Stomach (tissue), 9 donors: ENCODE results near the gene ATG7. TPM values are rescaled to one million over a fixed set of nuclear protein-coding genes. Genes with fewer than 3 reads are reported as not detected.

Experiments used
- DNase-seq, 2 donors: peaks; one replicate each; pipeline versions ENCODE4 v3.0.0 to v3.0.0-alpha.2; 2013 to 2019
- H3K27ac ChIP-seq, 5 donors: fragments of 200-600 bp in 4 of 5; sonication (generic) in 4 of 5; one replicate each; pipeline ENCODE4 v1.5.1; 2013 to 2019; ENCODE audit warnings: mild to moderate bottlenecking in 1 of 5, moderate library complexity in 1 of 5
- H3K27me3 ChIP-seq, 3 donors: fragments of 200-600 bp; sonication (generic); one replicate each; pipeline ENCODE4 v1.5.1; 2017 to 2019; ENCODE audit warnings: mixed run types in 1 of 3
- H3K36me3 ChIP-seq, 4 donors: fragments of 200-600 bp; sonication (generic); 1 replicate in 3 of 4; 2 replicates in 1 of 4; pipeline ENCODE4 v1.5.1; 2016 to 2019
- H3K4me1 ChIP-seq, 4 donors: fragments of 200-600 bp; sonication (generic); one replicate each; pipeline ENCODE4 v1.5.1; 2016 to 2019
- H3K4me3 ChIP-seq, 4 donors: fragments of 200-600 bp; sonication (generic) in 3 of 4; one replicate each; pipeline ENCODE4 v1.5.1; 2016 to 2019; ENCODE audit warnings: mild to moderate bottlenecking in 1 of 4
- H3K9me3 ChIP-seq, 4 donors: fragments of 200-600 bp; sonication (generic); one replicate each; pipeline ENCODE4 v1.5.1; 2016 to 2019
- EP300 ChIP-seq: sonication (generic); formaldehyde crosslinking; IDR thresholded peaks from one replicate; pipeline ENCODE4 v1.6.1; 2017; ENCODE audit warnings: antibody characterized with exemption
- POLR2A ChIP-seq, 4 donors: fragments of 450-650 bp; IDR thresholded peaks; one replicate each; pipeline ENCODE4 v1.6.1; 2016; ENCODE audit warnings: antibody characterized with exemption in 4 of 4, control low read depth in 2 of 4, mild to moderate bottlenecking in 1 of 4, moderate library complexity in 1 of 4
- POLR2AphosphoS5 ChIP-seq, 3 donors: sonication (generic); formaldehyde crosslinking; IDR thresholded peaks; one replicate each; pipeline ENCODE4 v1.6.1; 2016; ENCODE audit warnings: antibody characterized with exemption in 3 of 3
- WGBS, 5 donors: extraction: QIAGEN DNeasy Blood & Tissue Kit in 3 of 5; methylation state at CpG; one replicate each; pipeline versions ENCODE4 v1.1.5 to v1.1.7; 2013 to 2018; 5-methylcytosine and 5-hydroxymethylcytosine counted together
- intact Hi-C: fragments of 100-400 bp; cut with DNase I; formaldehyde crosslinking; loops from one replicate; pipeline ENCODE4 v1.15.1; 2023; ENCODE audit warnings: low total_unique reads
- polyA plus RNA-seq, 3 donors: library from polyadenylated mRNA; stranded (reverse); fragments of 200-250 nt; gene quantifications; one replicate each; pipeline ENCODE4 v1.2.3, GENCODE V29; 2013
- total RNA-seq, 5 donors: library from RNA; depleted of rRNA; stranded (reverse); fragments of >200 nt; gene quantifications; one replicate each; pipeline versions ENCODE4 v1.1.0 to v1.2.3, GENCODE V29; 2014 to 2016
- TF ChIP-seq, protein P1 (sequence below), 7 experiments: fragments of 450-650 bp in 4 of 7; fragments of 200-600 bp in 3 of 7; sonication (generic) in 3 of 7; IDR thresholded peaks; one replicate each; pipeline ENCODE4 v1.5.1; 2016 to 2019; ENCODE audit warnings: antibody characterized with exemption in 7 of 7, control low read depth in 2 of 7, mild to moderate bottlenecking in 1 of 7
- donor health status: healthy with polysubstance abuse.
- donor health status: Bipolar disorder and iron deficiency.
- donor health status: healthy.

ATG7 gene
- total and polyA plus RNA-seq, 8 donors: 6.8 to 167 (median 15.1) TPM

DNA sequence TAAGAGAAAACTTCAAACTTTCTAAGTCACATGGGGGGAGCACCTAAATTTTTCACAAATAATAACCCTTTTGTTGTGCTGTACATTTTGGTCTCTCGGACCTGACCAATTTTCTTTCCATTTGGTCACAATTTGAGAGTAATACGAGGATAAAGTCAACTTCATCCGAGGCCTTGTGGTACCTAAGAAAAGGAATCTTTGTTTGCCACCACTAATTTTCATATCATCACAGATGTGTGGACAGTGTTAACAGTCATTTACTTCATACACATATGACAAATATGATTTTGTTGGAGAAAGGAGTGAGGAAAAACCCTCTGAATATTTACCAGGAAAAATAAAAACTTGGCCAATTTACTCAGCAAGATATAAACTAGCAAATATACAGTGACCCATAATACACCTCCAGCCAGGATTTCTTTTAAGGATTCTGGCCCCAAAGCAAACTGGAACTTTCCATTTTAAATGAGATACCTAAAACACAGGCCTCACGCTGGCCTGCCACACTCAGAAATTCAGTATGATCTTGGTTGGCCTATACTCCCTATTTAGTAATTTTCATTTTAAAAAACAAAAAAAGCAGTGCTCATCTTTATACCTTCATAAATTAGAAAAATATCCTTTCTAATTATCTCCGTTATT, 330.8 kb downstream of the ATG7 start:
- Histone ChIP-seq H3K27me3 (no peaks in the 10 kb centered on the region), H3K36me3 (peaks cover 0 to 22% (median 10%) of the 10 kb centered on the region in 4 donors), H3K9me3 (no peaks in the 10 kb centered on the region), H3K4me3 (no peak overlapping the region), H3K4me1 (peaks cover 26 to 78% (median 58%) of the 10 kb centered on the region in 4 donors), H3K27ac (peak overlapping the region in 4 of 5 donors; percentile 77 to 86 (median 78))
- no peak for DNase-seq
- TF ChIP-seq POLR2A (IDR thresholded peaks at IDR 0.05): no peak
- 63 to 72% (median 67%) methylated on average over 5 of the region's 5 CpGs for WGBS, 5 donors
- intact Hi-C loops: no loop called here

DNA sequence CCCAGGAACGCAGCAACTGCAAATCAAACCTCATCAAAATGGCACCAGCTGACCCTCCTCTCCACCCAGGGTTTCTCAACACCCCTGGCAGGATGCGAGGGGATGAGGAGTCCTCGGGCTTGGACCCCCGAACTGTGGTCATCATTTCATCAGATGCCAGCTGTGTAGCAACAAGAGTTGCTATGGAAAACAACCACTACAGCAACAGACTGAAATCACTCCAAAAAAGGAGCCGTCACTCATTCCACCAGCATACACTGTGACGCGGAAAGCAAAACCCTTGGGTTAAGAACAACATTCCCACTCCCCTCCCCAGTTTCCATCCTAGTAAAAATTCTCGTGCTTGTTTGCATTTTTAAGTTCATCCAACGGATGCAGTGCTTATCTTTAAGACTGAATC, 331.4 kb downstream of the ATG7 start:
- Histone ChIP-seq H3K36me3 (peaks cover 0 to 22% (median 10%) of the 10 kb centered on the region in 4 donors), H3K4me3 (no peak overlapping the region), H3K4me1 (peaks cover 26 to 79% (median 61%) of the 10 kb centered on the region in 4 donors), H3K27ac (peak overlapping the region; percentile 46 to 86 (median 78)), H3K27me3 (no peaks in the 10 kb centered on the region), H3K9me3 (no peaks in the 10 kb centered on the region)
- WGBS, 5 donors: 54 to 76% (median 71%) methylated on average over 9 of the region's 9 CpGs
- DNase-seq: peak in 1 of 2 donors; percentile 78
- intact Hi-C loops: no loop called here
- peak in 1 of 3 donors; percentile 42 for TF ChIP-seq POLR2AphosphoS5 (IDR thresholded peaks at IDR 0.05)
- TF ChIP-seq, protein P1, sequence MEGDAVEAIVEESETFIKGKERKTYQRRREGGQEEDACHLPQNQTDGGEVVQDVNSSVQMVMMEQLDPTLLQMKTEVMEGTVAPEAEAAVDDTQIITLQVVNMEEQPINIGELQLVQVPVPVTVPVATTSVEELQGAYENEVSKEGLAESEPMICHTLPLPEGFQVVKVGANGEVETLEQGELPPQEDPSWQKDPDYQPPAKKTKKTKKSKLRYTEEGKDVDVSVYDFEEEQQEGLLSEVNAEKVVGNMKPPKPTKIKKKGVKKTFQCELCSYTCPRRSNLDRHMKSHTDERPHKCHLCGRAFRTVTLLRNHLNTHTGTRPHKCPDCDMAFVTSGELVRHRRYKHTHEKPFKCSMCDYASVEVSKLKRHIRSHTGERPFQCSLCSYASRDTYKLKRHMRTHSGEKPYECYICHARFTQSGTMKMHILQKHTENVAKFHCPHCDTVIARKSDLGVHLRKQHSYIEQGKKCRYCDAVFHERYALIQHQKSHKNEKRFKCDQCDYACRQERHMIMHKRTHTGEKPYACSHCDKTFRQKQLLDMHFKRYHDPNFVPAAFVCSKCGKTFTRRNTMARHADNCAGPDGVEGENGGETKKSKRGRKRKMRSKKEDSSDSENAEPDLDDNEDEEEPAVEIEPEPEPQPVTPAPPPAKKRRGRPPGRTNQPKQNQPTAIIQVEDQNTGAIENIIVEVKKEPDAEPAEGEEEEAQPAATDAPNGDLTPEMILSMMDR (IDR thresholded peaks at IDR 0.05): no peak

DNA sequence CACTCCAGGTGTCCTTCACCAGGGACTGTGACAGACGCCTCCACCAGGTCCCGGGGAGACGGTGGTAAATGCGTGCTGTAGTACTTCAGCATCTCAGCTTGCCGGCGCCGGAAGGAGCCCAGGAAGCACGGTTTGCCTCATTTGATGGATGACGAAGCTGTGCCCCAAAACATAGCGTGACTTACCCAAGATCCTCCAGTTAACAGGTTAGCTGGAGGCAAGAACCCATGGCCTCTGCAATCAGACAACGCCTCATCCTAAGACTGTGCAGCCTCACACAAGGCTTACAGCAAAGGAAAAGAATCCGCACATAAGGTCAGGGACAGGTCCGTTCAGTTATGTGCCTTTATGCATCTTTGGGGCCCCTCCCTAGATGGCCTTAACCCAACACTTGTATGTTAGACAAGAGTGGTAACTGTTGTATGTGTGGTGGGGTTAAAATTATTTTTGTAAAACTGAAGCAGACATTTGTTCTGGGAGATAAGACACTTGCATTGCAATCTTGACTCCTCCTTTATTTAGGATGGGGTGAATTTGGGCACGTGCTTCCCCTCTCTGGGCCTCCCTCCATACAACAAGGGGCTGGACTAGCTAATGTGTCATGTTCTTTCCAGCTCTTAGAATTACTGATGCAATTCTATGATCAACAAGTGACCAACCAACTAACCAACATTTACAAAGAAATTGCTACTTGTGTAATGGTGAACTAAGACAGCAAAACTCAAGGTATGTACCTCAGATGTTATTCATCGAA, 332.1 kb downstream of the ATG7 start:
- Histone ChIP-seq H3K4me1 (peaks cover 26 to 80% (median 64%) of the 10 kb centered on the region in 4 donors), H3K4me3 (no peak overlapping the region), H3K36me3 (peaks cover 0 to 22% (median 10%) of the 10 kb centered on the region in 4 donors), H3K27me3 (no peaks in the 10 kb centered on the region), H3K9me3 (no peaks in the 10 kb centered on the region), H3K27ac (peak overlapping the region in 4 of 5 donors; percentile 77 to 86 (median 78))
- TF ChIP-seq POLR2AphosphoS5 (IDR thresholded peaks at IDR 0.05) (peak in 2 of 3 donors; percentile 22 to 33), EP300 (no peak), POLR2A (IDR thresholded peaks at IDR 0.05) (no peak)
- TF ChIP-seq, protein P1 (IDR thresholded peaks at IDR 0.05): no peak
- WGBS, 5 donors: 61 to 79% (median 78%) methylated on average over 15 of the region's 15 CpGs
- DNase-seq: peak in 1 of 2 donors; percentile 64
- intact Hi-C loops: no loop called here

GRCh38 chr3:11605398-11605797, 333.2 kb downstream of the ATG7 start:
- peaks cover 21 to 80% (median 65%) of the 10 kb centered on the region in 4 donors for H3K4me1 ChIP-seq

More at GRCh38 chr3:11605398-11605797, 333.2 kb downstream of the ATG7 start:
- no peaks in the 10 kb centered on the region for H3K27me3 ChIP-seq
- TF ChIP-seq POLR2AphosphoS5 (IDR thresholded peaks at IDR 0.05) (no peak), EP300 (no peak), POLR2A (IDR thresholded peaks at IDR 0.05) (no peak)
- TF ChIP-seq, protein P1 (IDR thresholded peaks at IDR 0.05): no peak
- H3K36me3 ChIP-seq: peaks cover 0 to 12% (median 8%) of the 10 kb centered on the region in 4 donors
- no peak for DNase-seq
- H3K27ac ChIP-seq: peak overlapping the region in 3 of 5 donors; percentile 25 to 86 (median 43)
- intact Hi-C loops: no loop called here
- H3K4me3 ChIP-seq: no peak overlapping the region
- whole genome bisulfite sequencing, 5 donors: 93 to 100% (median 95%) methylated on average over 1 of the region's 1 CpG
- no peaks in the 10 kb centered on the region for H3K9me3 ChIP-seq
